ENCODE results near the gene HEXB. TPM values are rescaled to one million over a fixed set of nuclear protein-coding genes. Genes with fewer than 3 reads are reported as not detected.

Gene HEXB
- total and polyA plus RNA-seq, 2 of the 13 experiments (the other 11 are each of a cell fraction or from before 2014, with no cell fraction given): 100 to 104 TPM

- FAIRE-seq (peak; percentile 36), DNase-seq (ENCODE audit: low spot score) (peak; percentile 87), ATAC-seq (peak; percentile 91)
- Histone ChIP-seq H3K4me2 (ENCODE audit: low read depth, low read length) (peak within 1 kb of the TSS; percentile 91), H3K36me3 (replicated peaks in 1 of 2; ENCODE audit: control insufficient read depth in 1 of 2, insufficient read depth in 2 of 2, low read length in 2 of 2) (peaks cover 0 to 32% of the 10 kb centered on the region in 2 experiments; a peak in 3 of 5 replicates), H3K79me2 (ENCODE audit: insufficient read depth, low read length) (peaks cover 49% of the 10 kb centered on the region), H3K27me3 (ENCODE audit: control insufficient read depth in 1 of 2, insufficient read depth in 2 of 2, low read length in 2 of 2) (no peaks in the 10 kb centered on the region; a peak in 1 of 5 replicates), H3K9ac (ENCODE audit: insufficient read depth, low read depth, low read length) (peak within 1 kb of the TSS; percentile 83), H2AFZ (ENCODE audit: low read length) (peak within 1 kb of the TSS; percentile 51), H3K4me3 (replicated peaks in 1 of 3; ENCODE audit: insufficient read depth in 1 of 3, low read depth in 2 of 3, low read length in 3 of 3) (peak within 1 kb of the TSS; percentile 87 to 94 (median 93)), H3K9me3 (ENCODE audit: low read length) (no peaks in the 10 kb centered on the region), H3K4me1 (ENCODE audit: insufficient read depth, low read length) (peaks cover 27% of the 10 kb centered on the region), H4K20me1 (ENCODE audit: insufficient read depth, low read length) (no peaks in the 10 kb centered on the region), H3K27ac (ENCODE audit: extremely low read length, insufficient read depth, low read length) (peak within 1 kb of the TSS; percentile 69)
- BruUV-seq (replicated peaks): no TSS peak
- in situ Hi-C loops (cut with HindIII; ENCODE audit: extremely low pct_ligation_motif_present, low pct_unique_long_range_greater_than_20kb) (loop anchor here (5.0 kb wide), 1 partner anchor 150 kb away; no protein-coding TSS in a partner anchor), intact Hi-C loops (cut with micrococcal nuclease; ENCODE audit: unreplicated experiment) (loop anchor here (5.0 kb wide), 1 partner anchor 150 kb away; no protein-coding TSS in a partner anchor)
- WGBS (ENCODE audit: low lambda C conversion rate): 1% methylated on average over 14 of the region's 54 CpGs
- ChIA-PET CTCF (ENCODE audit: low intra/inter-chr PET ratio, low total read pairs) (interaction anchor here (4.0 kb wide), 1 partner anchor 152 kb away, joined by 14 read pairs; no protein-coding TSS in a partner anchor), POLR2A (interaction anchor here (0.9 to 1.5 kb wide), 4 partner anchors 8 to 188 kb away, joined by 3 to 8 read pairs (median 4); no protein-coding TSS in a partner anchor)
- TF ChIP-seq NKX3-1 (CRISPR knock-in tag; IDR thresholded peaks at IDR 0.05): peak; percentile 90
- TF ChIP-seq WIZ (CRISPR knock-in tag; IDR thresholded peaks at IDR 0.05): peak; percentile 17; the same call in 1 of the 2 replicates
- peak; percentile 91; the same call in 1 of the 2 replicates for TF ChIP-seq PCBP1 (IDR thresholded peaks at IDR 0.05; ENCODE audit: borderline replicate concordance, low read depth, low read length)
- no peak for TF ChIP-seq ZBTB10 (CRISPR knock-in tag; IDR thresholded peaks at IDR 0.05; ENCODE audit: borderline replicate concordance)
- peak in 1 of 2 experiments; percentile 52; a peak in 1 of 4 replicates for TF ChIP-seq ATF4 (CRISPR knock-in tag; IDR thresholded peaks at IDR 0.05)
- TF ChIP-seq YY1 (IDR thresholded peaks at IDR 0.05; ENCODE audit: insufficient read depth, insufficient replicate concordance, low read depth, low read length): peak; percentile 78
- peak; percentile 24 for TF ChIP-seq E2F5 (CRISPR knock-in tag; conservative IDR thresholded peaks at IDR 0.05)
- peak; percentile 55; the same call in 1 of the 2 replicates for TF ChIP-seq ZNF782 (CRISPR knock-in tag; IDR thresholded peaks at IDR 0.05; ENCODE audit: borderline replicate concordance)
- peak; percentile 67; the same call in 1 of the 2 replicates for TF ChIP-seq ZNF367 (CRISPR knock-in tag; IDR thresholded peaks at IDR 0.05; ENCODE audit: borderline replicate concordance)
- TF ChIP-seq TEF (CRISPR knock-in tag; IDR thresholded peaks at IDR 0.05): peak; percentile 60
- peak; percentile 57; the same call in 1 of the 2 replicates for TF ChIP-seq PRMT3 (CRISPR knock-in tag; IDR thresholded peaks at IDR 0.05; ENCODE audit: borderline replicate concordance, low read depth)
- 0 out of 2 replicates have a peak, but pooled peaks have one; percentile 22 for TF ChIP-seq ZBTB14 (CRISPR knock-in tag; IDR thresholded peaks at IDR 0.05)
- no peak for TF ChIP-seq PRPF4 (IDR thresholded peaks at IDR 0.05; ENCODE audit: low read depth, low read length, poor library complexity, severe bottlenecking)
- TF ChIP-seq ZNF614 (CRISPR knock-in tag; IDR thresholded peaks at IDR 0.05; ENCODE audit: borderline replicate concordance): peak; percentile 85; the same call in 1 of the 2 replicates
- TF ChIP-seq ZNF292 (CRISPR knock-in tag; IDR thresholded peaks at IDR 0.05; ENCODE audit: borderline replicate concordance, low read depth): peak; percentile 46; the same call in 1 of the 2 replicates
These were observed 82.0 kb downstream of the HEXB start, which contains the start of the genes GFM2 and NSA2 for GRCh38 chr5:74766849-74767578. TSS of gene GFM2 (minus strand) at chr5:74767117. CDS start at chr5:74763742, 3,375 bp downstream. TSS of gene NSA2 (plus strand) at chr5:74767249. CDS start at chr5:74767361, 112 bp downstream.

Data from HepG2 (cell line).